NCI-H524 treated with DMSO at 0.1 percent for 48 hours (cell line): ENCODE data around the gene LDB2.
"Not testable (repeated sequence)": the region's sequence is repeated elsewhere in the genome, so short reads cannot be mapped to it uniquely, and the experiment has no call there.

Source experiments
- DNase-seq: peaks from one replicate; lab custom pipeline; 2025; lab: John Stamatoyannopoulos, UW

Gene LDB2

DNA sequence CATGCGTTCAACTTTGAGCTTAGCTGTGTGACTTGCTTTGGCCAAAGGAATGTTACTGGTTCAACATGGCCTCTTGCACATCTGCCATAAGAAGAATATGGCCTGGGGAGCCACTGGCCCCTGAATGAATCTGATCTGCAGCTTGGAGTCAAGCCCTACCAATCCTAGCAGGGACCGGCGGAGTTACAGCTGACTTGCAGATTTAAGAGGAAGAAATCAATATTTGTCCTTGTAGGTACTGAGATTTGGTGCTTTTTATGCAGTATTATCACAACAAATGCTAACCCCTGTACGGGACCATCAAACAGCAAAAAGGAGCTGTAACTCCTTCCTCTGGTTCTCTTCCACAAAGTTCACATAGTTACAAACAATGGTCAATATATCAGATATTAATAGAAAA, 252.0 kb downstream of the LDB2 start:
- DNase-seq, result no peak

DNA sequence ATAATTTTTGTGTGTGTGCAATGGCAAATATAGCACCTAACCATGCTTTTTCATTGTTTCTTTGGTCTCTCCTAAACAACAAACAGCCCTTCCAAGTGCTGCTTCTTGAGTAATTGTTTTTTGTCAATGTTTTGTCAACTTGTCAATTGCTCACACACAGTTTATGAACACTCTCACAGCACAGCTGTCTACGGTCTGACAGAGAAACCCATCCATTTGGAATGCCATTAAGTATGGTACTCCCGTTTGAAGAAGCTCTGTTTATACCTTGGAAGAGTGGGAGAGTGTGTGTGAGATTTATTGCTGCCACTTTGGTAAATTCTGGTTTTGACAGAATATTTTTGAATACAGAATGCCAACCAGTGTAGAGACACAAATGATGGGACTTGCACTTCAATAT, 254.6 kb downstream of the LDB2 start:
- DNase-seq, result no peak

DNA sequence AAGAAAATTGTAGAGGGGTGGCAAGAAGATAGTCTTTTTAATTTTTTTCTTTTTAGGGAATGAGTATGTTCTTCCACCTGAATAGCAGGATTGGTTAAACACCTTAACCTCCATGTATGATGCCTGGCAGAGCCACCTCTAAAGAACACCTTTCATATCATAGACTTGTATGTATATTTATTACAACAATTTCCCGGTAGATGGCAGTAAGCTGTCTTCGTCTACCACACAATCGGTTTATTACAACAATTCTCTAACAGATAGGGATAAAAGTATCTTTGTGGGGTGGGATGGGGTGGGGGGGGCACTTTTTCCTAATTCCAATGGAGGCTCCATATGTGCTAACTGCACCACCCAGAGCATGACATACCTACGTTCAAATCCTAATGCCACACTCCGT, 255.5 kb downstream of the LDB2 start:
- DNase-seq, result no peak

DNA sequence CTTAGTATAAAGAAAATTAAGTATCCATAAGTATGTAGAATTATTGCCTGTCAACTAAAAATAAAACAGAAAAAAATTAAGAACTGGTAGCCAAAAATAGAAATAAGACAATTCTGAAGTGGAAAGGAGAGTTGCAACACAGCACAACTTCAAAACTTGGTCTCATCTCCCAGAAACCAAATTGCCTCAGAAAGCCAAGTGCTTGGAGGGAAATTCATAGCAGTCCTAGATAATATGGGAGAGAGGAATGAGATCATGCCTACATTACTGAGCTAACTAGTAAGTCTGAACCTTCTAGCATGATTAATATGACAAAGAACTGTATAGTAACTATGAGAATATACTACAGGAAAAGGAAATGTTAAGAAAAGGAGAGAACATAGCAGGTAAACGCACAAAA, 256.5 kb downstream of the LDB2 start:
- DNase-seq, result no peak

DNA sequence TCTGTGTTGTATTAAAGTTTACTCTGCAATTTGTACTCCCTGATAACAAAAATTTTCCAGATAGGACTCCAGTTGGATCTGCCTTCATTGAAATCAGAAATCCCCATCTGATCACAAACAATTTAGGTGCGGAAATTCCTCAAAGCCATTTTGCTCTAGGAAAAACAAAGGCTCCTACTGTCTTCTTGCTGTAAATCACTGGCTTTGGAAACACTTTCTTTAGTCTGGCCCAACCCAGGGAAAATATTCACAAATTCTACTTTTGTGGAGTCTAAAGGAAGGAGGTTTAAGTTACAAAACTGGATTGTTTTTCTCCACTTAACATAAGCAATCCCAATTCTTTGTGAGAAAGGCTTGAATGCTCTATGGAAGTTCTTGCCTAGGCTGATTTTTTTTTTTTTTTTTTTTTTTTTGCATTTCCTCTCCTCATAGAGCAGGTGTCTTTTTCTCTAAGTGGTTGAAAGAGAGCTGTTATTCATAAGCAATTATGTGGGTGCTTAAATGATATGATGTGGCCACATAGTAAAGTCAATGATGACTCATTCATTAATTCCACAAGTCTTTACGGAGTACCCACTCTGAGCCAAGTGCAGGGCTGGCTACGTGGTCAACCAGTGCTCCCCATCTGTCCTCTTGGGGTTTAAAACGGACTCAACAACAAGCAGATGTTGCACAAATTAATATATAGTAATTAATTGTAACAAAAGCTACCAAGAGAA, 261.4 kb downstream of the LDB2 start:
- DNase-seq, result no peak

DNA sequence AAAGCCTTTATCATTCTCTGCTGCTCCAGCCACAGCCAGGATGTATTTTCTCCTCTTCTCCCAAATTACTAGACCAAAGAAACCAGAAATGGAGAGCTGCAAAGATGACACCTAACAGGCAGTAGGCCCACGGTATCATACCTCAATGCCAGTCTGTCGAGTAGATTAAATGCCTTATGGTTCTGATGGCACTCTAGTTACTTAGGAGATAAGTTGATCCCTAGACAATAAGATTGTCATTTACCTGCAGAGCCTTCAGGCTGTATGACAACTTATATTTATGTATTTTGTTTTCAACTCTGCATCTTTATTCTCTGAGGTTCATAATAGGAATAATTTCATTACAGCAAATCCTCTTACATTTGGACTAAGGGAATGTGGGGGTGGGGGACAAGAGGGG, 262.1 kb downstream of the LDB2 start:
- peak; percentile 45 for DNase-seq

DNA sequence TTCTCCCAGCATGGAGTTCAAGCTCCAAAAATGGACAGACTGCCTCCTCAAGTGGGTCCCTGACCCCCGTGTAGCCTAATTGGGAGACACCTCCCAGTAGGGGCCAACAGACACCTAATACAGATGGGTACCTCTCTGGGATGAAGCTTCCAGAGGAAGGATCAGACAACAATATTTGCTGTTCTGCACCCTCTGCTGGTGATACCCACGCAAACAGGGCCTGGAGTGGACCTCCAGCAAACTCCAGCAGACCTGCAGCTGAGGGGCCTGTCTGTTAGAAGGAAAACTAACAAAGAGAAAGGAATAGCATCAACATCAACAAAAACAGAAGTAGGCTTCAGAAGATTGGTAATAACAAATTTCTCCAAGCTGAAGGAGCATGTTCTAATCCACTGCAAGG, 269.2 kb downstream of the LDB2 start:
- DNase-seq, result not testable (repeated sequence)

DNA sequence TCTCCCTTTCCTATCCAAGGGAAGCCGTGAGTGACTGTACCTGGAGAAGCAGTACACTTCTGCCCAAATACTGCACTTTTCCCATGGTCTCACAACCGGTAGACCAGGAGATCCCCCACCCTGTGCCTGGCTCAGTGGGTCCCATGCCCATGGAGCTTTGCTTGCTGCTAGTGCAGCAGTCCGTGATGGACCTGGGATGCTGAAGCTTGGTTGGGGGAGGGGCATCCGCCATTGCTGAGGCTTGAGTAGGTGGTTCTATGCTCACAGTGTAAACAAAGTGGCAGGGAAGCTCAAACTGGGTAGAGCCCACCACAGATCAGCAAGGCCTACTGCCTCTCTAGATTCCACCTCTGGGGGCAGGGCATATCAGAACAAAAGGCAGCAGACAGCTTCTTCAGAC, 269.6 kb downstream of the LDB2 start:
- not testable (repeated sequence) for DNase-seq

DNA sequence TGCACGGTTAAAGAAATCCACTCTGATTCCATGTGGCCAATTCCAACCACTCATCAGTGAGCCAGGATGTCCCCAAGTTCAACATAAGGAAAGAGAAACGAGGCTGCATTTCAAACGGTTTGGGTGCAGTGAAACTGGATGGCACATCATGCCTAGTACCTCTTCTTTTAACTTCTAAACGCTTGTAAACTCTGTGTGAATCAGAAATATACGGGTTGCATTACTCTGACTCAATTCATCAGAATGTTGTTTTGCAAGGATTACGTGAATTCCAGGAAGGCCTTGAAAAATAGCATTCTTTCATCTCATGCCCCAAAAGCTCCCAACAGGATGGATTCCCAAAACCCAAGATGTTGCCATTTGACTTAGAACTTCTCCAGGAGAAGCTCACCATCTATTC, 270.4 kb downstream of the LDB2 start:
- DNase-seq, result no peak

DNA sequence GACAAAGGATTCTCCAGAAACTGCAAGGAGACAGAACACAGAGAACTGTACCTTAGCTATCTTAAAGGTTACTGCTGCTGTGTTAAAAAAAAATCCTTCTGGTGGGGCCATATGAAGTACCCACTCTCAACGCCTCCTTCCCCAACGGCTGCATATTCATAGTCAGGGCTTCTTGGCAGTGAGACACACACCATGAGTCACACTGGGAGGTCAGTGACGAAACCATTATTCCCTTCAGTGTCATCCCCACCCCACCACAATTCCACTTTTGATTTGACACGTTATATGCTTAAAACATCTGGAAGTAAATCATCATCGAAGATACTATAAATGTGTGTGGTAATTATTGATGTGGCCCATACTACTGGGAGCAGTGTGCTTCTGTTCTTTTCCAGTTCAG, 271.5 kb downstream of the LDB2 start:
- DNase-seq, result no peak

DNA sequence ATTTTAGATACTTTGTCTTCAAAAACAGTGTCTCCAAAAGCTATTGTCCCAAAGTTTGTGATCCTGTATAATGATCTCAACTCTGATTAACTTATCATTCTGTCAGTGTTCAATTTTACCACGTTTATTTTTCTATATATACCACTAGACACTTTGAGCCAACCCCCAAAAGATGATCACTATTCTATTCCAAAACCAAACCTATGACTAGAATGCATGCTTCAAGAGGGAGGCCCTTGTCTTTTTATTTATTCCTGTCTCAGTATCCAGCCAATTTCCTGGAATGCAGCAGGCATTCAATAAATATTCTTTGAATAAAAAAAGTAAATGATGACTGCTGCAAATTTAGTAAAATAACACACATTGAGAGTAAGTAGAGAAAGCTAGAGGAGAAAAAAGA, 275.6 kb downstream of the LDB2 start:
- no peak for DNase-seq

DNA sequence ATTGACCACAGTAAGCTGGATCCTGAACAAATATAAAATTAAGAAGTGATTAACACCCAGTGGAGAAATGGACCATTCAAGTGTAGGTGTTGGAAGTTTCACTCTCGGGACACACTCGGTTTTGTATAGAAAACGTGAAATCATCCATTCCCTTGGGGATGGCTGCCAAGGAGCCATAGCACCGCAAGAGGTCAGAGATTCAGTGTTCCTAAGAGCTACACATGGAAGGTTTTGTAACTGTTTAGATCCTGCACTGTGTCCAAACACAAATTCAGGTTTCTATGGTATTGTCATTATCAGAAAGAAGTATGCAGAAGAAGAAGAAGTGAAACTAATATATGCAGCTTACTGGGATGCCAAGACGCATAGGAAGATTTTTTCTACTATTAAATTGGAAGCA, 281.0 kb downstream of the LDB2 start:
- DNase-seq, result no peak

DNA sequence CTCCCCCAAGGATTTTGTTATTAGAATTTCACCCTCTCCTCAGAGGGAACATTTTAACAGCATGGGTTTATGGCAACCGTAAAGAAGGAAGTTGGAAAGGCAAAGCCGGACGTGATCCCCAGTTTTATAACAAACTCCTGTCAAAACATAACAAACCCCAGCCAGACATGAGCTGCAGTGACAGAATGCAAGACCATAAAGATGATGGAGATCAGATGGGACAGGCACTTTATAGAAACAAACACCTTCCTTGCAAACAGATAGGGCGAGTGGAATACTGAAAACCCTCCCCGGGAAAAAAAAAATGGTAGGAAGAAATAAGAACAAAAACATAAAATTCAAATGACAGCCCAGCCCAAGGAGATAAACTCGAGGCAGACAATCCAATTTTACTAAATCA, 281.4 kb downstream of the LDB2 start:
- no peak for DNase-seq

DNA sequence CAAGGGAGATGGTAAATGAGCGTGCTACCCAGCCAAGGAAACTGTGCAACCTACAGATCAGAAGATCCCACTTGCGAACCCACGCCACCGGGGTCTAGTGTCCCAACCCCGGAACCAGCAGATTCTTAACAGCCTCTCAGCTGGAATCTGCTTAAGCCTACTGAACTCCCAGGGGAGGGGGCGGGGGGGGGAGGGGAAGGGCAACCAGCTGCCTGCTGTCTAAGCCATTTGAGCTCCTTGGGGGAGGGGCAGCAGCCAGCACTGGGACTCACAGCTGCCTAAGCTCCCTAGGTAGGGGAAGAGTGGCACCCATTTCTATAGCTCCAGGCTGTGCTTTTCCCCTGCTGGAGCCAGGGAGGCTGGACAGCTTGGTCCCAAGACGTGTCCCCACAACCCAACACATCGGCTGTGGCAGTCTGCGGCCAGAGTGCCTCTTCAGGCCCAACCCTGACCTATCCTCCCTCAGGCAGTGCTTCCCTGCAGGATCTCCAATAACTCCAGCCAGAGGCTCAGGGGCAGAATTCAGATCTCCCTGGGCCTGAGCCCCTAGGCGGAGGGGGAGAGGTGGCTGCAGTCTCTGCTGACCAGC, 289.2 kb downstream of the LDB2 start:
- peak; percentile 59 for DNase-seq

DNA sequence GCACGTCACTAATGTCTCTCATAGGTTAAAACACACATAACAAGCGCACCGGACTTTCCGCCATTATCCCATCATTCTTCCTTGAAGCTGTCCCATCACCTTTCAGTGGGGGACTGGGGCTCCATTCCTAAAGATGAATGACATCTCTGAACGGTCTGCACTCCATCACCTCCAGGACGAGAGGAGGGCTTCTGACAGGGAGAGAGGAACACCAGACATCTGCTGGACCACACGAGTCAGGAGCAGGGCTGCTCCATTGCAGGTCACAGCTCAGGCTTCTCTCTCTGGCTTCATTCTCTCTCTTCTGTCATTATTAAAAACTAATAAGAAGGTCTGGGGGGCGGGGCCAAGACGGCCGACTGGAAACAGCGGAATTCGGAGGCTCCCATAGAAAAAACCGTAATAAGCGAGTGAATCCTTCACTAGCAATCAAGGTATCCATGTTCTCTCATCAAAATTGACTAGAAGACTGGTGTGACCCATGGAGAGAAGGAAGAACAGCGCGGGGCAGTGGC, 289.8 kb downstream of the LDB2 start:
- no peak for DNase-seq

DNA sequence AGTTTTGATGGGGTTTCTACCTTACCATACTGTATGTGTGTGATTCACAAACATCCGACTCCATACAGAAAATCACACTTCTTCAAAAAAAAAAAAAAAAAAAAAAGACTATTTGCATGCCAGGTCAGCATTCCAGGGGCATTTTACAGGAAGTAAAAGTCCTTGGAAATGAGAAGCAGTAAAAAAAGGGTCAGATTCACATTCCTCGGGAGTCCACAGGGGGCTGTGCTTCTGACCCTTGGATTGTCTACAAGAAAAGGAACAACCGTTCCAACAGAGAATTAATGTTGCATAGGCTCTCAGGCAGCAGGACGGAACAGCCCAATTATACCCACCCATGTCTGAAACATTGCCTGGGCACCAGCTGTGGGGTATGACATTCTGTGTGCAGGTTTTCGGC, 290.3 kb downstream of the LDB2 start:
- no peak for DNase-seq

DNA sequence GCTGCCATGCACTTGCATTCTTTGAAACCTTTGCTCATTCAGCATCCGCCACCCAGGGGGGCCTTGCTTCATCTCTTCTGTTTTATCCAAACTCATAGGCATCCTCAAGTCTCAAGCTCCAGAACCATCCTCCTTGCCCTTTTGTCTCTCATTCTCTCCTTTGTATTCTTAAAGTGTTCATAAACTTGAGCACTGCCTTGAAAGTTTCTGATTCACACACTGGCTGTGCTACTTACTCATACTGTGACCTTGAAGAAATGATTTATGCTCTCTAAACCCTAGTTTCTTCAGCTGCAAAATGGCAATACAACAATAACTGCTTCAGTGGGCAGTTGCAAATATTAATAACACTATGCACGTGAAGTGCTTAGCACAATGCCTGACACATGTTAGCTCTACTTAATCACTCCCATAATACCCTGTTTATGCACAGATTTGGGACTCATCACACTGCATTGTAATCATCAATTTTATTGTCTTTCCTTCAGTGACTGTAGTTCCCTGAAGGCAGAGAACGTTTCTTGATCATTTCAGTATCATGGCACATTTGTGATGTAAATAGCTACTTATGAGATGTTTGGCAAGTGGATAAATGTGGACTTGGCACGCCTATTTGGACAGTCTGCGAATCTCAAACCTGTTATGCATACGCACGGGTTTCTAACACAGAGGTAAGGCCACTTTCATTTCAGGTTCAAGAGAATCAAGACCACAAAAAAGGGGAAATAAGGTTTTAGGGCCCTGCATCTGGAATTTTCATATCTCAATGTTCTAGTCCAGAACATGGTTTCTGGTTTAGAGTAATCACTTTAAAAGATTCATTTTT, 291.0 kb downstream of the LDB2 start:
- no peak for DNase-seq

DNA sequence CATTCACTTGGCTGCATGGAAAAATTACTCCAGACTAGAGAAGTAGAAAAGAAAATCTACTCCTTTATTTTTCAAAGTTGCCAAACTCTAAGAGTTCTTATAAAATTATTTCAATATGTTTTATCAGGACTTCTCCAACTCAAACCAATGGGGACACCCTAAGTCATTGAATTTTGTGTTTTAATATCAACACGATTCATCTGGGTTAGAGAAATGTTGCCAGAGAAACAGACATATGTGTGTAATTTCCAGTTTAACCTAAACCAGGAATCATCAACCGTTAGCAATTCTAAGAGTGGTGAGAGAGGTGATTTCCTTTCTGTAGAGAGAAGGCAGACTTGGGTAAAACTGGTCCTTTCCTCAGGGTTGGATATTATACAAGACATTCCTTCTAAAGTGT, 291.8 kb downstream of the LDB2 start:
- DNase-seq, result no peak

DNA sequence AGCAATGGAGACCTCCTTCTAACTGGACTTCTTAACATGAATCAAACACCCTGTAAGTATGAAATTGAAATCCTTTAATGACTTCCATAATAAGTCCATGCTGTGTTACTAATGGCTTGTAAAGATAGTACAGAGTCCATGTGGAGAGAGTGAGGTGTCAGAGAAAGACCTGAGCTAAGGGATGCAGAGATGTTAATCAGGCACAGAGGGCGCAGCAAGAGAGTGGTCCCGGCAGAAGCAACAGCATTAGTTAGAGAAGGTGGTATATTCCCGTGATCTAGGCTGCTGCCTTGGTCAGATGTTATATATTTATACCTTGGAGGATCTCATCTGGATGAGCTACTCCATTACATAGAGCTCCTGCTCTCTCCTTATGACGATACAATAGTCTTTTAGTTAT, 295.3 kb downstream of the LDB2 start:
- no peak for DNase-seq

DNA sequence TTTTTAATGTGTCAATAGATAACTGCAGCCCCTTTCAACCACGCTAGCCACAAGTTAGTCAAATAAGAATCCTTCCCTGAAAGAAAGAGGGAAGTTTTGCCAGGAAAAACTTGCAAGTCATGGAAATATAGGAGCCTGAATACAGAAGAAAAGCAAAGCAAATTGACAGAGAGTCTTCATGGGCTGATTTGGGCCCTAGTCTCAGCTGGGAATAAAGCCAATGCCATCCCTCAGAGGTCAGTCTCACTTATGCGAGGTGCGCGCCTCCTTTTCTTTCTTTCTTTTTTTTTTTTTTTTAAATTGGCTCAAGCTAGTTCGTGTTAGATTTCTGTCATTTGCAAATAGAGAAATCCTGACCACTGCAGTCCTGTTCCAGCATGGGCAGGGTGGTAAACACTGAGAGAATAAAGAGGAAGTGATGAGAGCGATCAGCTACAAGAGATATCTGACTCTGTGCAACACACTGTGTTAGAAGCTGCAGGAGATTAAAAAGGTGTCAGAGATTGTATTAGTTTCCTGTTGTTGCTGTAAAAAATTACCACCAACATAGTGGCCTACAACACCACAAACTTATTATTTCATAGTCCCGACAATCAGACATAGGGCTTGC, 299.7 kb downstream of the LDB2 start:
- DNase-seq, result no peak

DNA sequence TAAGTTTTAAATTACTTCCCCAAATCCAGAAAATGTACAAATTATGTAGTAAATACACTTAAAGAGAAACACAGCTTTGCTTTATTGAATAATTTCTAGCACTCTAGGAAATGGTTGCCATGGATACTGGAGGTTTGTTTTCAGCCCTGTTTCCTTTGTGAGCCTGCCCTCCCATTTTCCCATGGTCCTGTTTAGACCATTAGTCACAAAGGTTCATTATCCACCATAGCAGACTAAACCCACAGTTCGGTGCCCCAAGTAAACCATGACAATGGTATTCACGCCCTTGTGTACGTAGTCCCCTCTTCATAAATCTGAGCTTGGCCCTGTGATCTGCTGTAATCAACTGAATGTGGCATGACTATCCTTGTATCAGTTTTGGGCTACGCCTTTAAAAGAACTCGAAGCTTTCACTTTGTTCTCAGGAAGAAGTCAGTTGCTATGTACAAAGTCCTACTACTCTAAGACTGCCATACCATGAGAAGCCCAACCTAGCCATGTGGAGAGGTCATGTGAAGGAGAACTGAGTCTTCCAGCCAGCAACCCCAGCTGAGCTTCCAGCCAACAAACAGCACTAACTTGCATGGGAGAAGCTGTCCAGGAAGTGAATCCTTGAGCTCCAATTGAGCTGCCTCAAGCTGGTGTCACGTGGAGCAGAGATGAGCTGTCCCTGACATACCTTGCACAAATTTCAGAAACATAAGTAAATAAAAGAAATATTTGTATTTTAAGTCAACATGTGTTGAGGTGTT, 300.4 kb downstream of the LDB2 start:
- DNase-seq, result no peak

DNA sequence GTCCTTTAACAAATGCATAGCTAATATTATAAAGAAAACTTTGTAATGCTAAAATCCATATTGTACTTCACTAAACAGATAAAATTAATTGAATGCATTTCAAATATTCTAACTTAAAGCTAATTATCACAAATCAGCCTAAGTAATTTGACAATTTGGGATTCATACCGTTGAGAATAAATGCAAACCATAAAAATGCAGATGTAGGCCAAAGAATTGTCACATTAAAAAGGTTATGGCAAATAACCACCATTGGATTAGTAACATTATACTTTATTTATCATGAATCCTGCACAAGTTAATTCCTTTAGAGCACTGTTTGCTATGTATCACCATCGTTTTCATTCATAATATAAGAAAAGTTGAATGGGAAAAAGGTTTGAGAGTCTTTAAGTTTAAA, 301.0 kb downstream of the LDB2 start:
- no peak for DNase-seq
